Psoas muscle (tissue), 8 donors: ENCODE measurements around the gene PHF8. TPM values are rescaled to one million over a fixed set of nuclear protein-coding genes. Genes with fewer than 3 reads are reported as not detected.

Experiments
- ATAC-seq, 4 donors: fragments of 200-7000 bp; cut with Tn5 transposase; one replicate each; pipeline ENCODE4 v1.9.1; 2020; ENCODE audit warnings: moderate library complexity in 3 of 4, mild to moderate bottlenecking in 2 of 4
- DNase-seq, 2 donors: peaks; one replicate each; pipeline ENCODE4 v3.0.0-alpha.2; 2020
- H3K27ac ChIP-seq: fragments of 200-600 bp; one replicate; pipeline ENCODE4 v1.8.0; 2022
- H3K27me3 ChIP-seq, 3 donors: fragments of 200-600 bp in 1 of 3; one replicate each; pipeline versions ENCODE4 v1.6.1 to v1.8.0; 2013 to 2022; ENCODE audit warnings: low read length in 2 of 3, mild to moderate bottlenecking in 2 of 3, moderate library complexity in 1 of 3; ENCODE audit not compliant: insufficient read depth in 3 of 3
- H3K36me3 ChIP-seq, 2 donors: fragments of 200-600 bp in 1 of 2; one replicate each; pipeline versions ENCODE4 v1.6.1 to v1.8.0; 2013 to 2022; ENCODE audit warnings: low read depth in 1 of 2, mild to moderate bottlenecking in 1 of 2, moderate library complexity in 1 of 2; ENCODE audit not compliant: insufficient read depth in 1 of 2
- H3K4me1 ChIP-seq: fragments of 200-600 bp; one replicate; pipeline ENCODE4 v1.8.0; 2022
- H3K4me3 ChIP-seq: fragments of 200-600 bp; one replicate; pipeline ENCODE4 v1.8.0; 2022; ENCODE audit warnings: mild to moderate bottlenecking
- H3K9me3 ChIP-seq: fragments of 200-600 bp; one replicate; pipeline ENCODE4 v1.8.0; 2022
- WGBS, 3 donors: extraction: QIAGEN DNeasy Blood & Tissue Kit; methylation state at CpG; one replicate each; pipeline versions ENCODE4 v1.1.6 to v1.1.7; 2013; 5-methylcytosine and 5-hydroxymethylcytosine counted together
- intact Hi-C, 2 donors: fragments of 100-400 bp; cut with DNase I; formaldehyde crosslinking; loops; one replicate each; pipeline versions ENCODE4 v1.11.0 to v1.14.2; 2022
- long read RNA-seq, 2 donors: library from polyadenylated mRNA; unstranded; transcript quantifications; one replicate each; pipeline ENCODE4 v2.0.0, GENCODE V29; 2021
- polyA plus RNA-seq, 3 donors: library from polyadenylated mRNA; stranded (reverse); fragments of 200-250 nt; gene quantifications; one replicate each; pipeline ENCODE4 v1.2.3, GENCODE V29; 2013
- total RNA-seq, 4 donors: library from RNA; stranded (reverse); fragmentation: NEBNext Ultra II Directional in 2 of 4; extraction: Animal tissue kit (Norgen Biotek cat#: 25700) in 2 of 4; gene quantifications; one replicate each; pipeline versions ENCODE4 v1.2.1 to v1.2.4, GENCODE V29; 2021 to 2023
- TF ChIP-seq, protein P1 (sequence below): fragments of 200-600 bp; IDR thresholded peaks from one replicate; pipeline ENCODE4 v1.8.0; 2022; ENCODE audit warnings: antibody characterized with exemption
- donor health status: healthy with polysubstance abuse.
- donor health status: DM: no; HTN: no; CAD: no; lungs with moderate emphysema.
- donor health status: Bipolar disorder and iron deficiency.
- donor health status: healthy.
- donor health status: DM: yes; HTN: yes; CAD: no.
- donor health status: DM: no; HTN: no; CAD: no.
- donor health status: DM: no; HTN: no; CAD: no.
- donor health status: DM: yes; HTN: yes; CAD: no.

Gene PHF8
- 10 to 100 TPM in 3 of 4 donors, 1 to 10 TPM in 1; 9.0 to 16.4 (median 11.9) TPM for total RNA-seq
- 1 to 10 TPM; 3.6 to 8.8 (median 4.2) TPM for polyA plus RNA-seq
- long read RNA-seq, donor 1, partial matches to known transcripts = 1 of 2 reads
- long read RNA-seq, donor 1, other reads (novel, unspliced or antisense) = 1 of 2 reads
- long read RNA-seq, donor 2, full-length matches to known transcripts = 2 of 7 reads
- long read RNA-seq, donor 2, partial matches to known transcripts = 2 of 7 reads
- long read RNA-seq, donor 2, other reads (novel, unspliced or antisense) = 3 of 7 reads

- H3K9me3 ChIP-seq = no peaks in the 10 kb centered on the region
- H3K27me3 ChIP-seq = no peaks in the 10 kb centered on the region
- ATAC-seq = peak; percentile 94 to 95 (median 94)
- 1 to 41% (median 1%) methylated on average over 33 to 66 of the region's 66 CpGs for WGBS, 3 donors
- TF ChIP-seq, protein P1, sequence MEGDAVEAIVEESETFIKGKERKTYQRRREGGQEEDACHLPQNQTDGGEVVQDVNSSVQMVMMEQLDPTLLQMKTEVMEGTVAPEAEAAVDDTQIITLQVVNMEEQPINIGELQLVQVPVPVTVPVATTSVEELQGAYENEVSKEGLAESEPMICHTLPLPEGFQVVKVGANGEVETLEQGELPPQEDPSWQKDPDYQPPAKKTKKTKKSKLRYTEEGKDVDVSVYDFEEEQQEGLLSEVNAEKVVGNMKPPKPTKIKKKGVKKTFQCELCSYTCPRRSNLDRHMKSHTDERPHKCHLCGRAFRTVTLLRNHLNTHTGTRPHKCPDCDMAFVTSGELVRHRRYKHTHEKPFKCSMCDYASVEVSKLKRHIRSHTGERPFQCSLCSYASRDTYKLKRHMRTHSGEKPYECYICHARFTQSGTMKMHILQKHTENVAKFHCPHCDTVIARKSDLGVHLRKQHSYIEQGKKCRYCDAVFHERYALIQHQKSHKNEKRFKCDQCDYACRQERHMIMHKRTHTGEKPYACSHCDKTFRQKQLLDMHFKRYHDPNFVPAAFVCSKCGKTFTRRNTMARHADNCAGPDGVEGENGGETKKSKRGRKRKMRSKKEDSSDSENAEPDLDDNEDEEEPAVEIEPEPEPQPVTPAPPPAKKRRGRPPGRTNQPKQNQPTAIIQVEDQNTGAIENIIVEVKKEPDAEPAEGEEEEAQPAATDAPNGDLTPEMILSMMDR = no peak
- peak; percentile 94 to 97 for DNase-seq
- intact Hi-C loops = loop anchor here in 1 of 2 donors (5.0 to 10.0 kb wide), 3 partner anchors 138 to 400 kb away; partner anchors contain the start of genes FAM120C, HUWE1 and TSR2
- H3K27ac ChIP-seq = peak within 1 kb of the TSS; percentile 94
- H3K4me1 ChIP-seq = no peaks in the 10 kb centered on the region
- H3K4me3 ChIP-seq = peak within 1 kb of the TSS; percentile 81
- peaks cover 0 to 26% of the 10 kb centered on the region in 2 donors for H3K36me3 ChIP-seq
These were observed at the start of gene PHF8 for GRCh38 chrX:54044126-54044876. Gene PHF8, minus strand, starts transcription at chrX:54044473. Its CDS starts 1,745 bp downstream, at chrX:54042728.

DNA sequence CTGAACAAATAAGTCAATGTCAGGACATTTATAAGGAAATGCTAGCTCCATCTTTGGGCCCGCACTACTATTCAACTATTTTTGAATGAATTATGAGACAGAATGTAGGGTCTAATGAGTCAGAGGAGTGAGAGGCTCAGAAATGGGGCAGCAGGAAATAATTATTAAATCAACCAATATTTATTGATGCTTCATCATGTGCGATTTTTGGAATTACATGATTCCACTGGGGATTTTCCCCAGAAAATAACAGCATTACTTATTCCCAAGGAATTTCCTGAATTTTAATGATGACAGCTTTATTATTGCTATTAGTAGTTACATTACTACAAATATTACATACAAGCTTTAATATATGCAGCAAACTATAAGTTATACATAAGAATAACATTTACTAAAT lies 49.3 kb upstream of the PHF8 start:
- H3K27ac ChIP-seq = no peak overlapping the region
- no peaks in the 10 kb centered on the region for H3K4me1 ChIP-seq
- H3K9me3 ChIP-seq = no peaks in the 10 kb centered on the region
- DNase-seq (no peak), ATAC-seq (no peak)
- H3K36me3 ChIP-seq = peaks cover 0 to 10% of the 10 kb centered on the region in 2 donors
- intact Hi-C loops = no loop called here
- no peaks in the 10 kb centered on the region for H3K27me3 ChIP-seq
- H3K4me3 ChIP-seq = no peak overlapping the region
- TF ChIP-seq, protein P1 = no peak
- WGBS, 3 donors = 82 to 88% (median 82%) methylated on average over 2 of the region's 2 CpGs

- H3K4me3 ChIP-seq = no peak overlapping the region
- peaks cover 0 to 10% of the 10 kb centered on the region in 2 donors for H3K36me3 ChIP-seq
- WGBS, 3 donors = 61 to 100% (median 66%) methylated on average over 1 of the region's 1 CpG
- H3K9me3 ChIP-seq = no peaks in the 10 kb centered on the region
- no peaks in the 10 kb centered on the region for H3K4me1 ChIP-seq
- no peaks in the 10 kb centered on the region for H3K27me3 ChIP-seq
- intact Hi-C loops = no loop called here
- no peak overlapping the region for H3K27ac ChIP-seq
- peak in 3 of 4 donors; percentile 50 to 75 (median 51) for ATAC-seq
- DNase-seq = no peak
- TF ChIP-seq, protein P1 = no peak
These were observed 48.9 kb upstream of the PHF8 start for GRCh38 chrX:54093159-54093558.

DNA sequence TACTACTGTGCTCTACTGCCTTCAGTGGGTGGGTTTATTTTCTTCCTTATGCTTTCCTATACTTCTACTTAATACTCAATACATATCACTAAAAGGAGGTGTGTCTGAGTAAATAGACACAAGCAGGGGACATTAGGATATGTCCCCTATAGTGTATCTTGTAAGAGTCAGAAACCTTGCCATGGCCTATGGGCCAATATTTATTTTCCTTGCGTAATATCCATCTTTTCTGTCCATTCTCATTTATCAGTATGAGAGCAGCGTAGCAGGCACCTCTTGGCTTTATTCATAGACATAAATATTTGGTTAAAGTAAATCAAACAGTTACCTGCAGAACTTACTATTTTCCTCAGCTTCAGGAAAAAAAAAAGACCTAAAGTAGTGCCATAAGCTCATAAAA lies 46.6 kb upstream of the PHF8 start:
- no peak overlapping the region for H3K27ac ChIP-seq
- DNase-seq (no peak), ATAC-seq (no peak)
- 84 to 98% (median 96%) methylated on average over 2 of the region's 2 CpGs for WGBS, 3 donors
- H3K36me3 ChIP-seq = peaks cover 0 to 10% of the 10 kb centered on the region in 2 donors
- no peak overlapping the region for H3K4me3 ChIP-seq
- H3K9me3 ChIP-seq = no peaks in the 10 kb centered on the region
- no peaks in the 10 kb centered on the region for H3K27me3 ChIP-seq
- no peaks in the 10 kb centered on the region for H3K4me1 ChIP-seq
- TF ChIP-seq, protein P1 = no peak
- intact Hi-C loops = no loop called here
